ENCODE results near the gene RPS8. TPM values are rescaled to one million over a fixed set of nuclear protein-coding genes. Genes with fewer than 3 reads are reported as not detected.

Gene RPS8
- total RNA-seq, 1 donor, result 1,221 TPM

DNA sequence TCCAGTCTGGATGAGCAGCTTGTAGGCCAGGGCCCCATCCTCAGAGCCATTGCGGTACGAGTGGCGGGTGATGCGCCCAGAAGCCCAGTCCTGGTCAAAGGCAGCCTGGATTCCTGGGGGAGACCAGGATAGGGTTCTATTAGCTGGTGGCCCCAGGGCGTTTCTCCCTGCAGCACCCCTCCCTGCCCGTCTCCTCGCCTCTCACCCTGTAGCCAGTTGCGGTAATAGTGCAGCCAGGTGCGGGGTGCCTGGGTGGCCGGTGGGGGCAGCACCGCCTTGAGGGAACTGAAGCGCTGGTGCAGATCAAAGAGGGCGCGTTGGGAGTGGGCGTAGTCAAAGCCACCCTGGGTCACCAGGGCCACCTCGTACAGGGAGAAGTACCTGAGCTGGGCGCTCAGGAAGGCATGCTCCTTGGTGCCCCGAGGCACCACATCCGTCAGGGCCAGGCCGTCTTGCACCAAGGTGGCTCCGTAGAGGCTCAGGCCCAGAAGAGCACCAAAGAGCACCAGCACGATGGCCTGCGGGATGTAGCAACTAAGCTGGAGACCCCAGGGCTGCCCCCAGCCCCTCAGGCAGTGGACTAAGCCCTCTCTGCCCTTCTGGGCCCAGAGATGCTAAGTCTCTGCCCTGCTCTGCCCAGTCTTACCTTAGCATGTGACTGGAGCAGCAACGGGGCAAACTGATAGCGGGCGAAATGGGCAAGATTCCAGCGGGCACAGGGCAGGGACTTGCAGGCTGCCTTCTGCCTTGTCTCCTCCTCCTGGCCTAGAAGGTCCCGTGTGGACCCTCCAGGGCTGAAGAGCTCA lies 52.1 kb downstream of the RPS8 start:
- TF ChIP-seq, protein P1, sequence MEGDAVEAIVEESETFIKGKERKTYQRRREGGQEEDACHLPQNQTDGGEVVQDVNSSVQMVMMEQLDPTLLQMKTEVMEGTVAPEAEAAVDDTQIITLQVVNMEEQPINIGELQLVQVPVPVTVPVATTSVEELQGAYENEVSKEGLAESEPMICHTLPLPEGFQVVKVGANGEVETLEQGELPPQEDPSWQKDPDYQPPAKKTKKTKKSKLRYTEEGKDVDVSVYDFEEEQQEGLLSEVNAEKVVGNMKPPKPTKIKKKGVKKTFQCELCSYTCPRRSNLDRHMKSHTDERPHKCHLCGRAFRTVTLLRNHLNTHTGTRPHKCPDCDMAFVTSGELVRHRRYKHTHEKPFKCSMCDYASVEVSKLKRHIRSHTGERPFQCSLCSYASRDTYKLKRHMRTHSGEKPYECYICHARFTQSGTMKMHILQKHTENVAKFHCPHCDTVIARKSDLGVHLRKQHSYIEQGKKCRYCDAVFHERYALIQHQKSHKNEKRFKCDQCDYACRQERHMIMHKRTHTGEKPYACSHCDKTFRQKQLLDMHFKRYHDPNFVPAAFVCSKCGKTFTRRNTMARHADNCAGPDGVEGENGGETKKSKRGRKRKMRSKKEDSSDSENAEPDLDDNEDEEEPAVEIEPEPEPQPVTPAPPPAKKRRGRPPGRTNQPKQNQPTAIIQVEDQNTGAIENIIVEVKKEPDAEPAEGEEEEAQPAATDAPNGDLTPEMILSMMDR (IDR thresholded peaks at IDR 0.05; ENCODE audit: extremely low read depth, low read depth, low read length), result no peak
- H3K27ac ChIP-seq (ENCODE audit: low read depth, low read length), result no peak overlapping the region
- no peak overlapping the region for H3K4me2 ChIP-seq (ENCODE audit: insufficient read depth, low read length)
- no peaks in the 10 kb centered on the region for H3K9me3 ChIP-seq (ENCODE audit: low read depth, low read length)
- no peaks in the 10 kb centered on the region for H3K36me3 ChIP-seq (ENCODE audit: insufficient read depth, low read length)
- no peaks in the 10 kb centered on the region for H3K4me1 ChIP-seq (ENCODE audit: insufficient read depth, low read length)
- H3K79me2 ChIP-seq (ENCODE audit: insufficient read depth, low read length), result no peaks in the 10 kb centered on the region
- H4K20me1 ChIP-seq (ENCODE audit: insufficient read depth, low read length), result no peaks in the 10 kb centered on the region
- DNase-seq (ENCODE audit: insufficient read length, low spot score, missing footprints), result peak; percentile 38
- H3K27me3 ChIP-seq (ENCODE audit: insufficient read depth, low read length), result no peaks in the 10 kb centered on the region
- H2AFZ ChIP-seq (ENCODE audit: low read length), result no peak overlapping the region
- no peak overlapping the region for H3K4me3 ChIP-seq (ENCODE audit: insufficient read depth, low read length)

DNA sequence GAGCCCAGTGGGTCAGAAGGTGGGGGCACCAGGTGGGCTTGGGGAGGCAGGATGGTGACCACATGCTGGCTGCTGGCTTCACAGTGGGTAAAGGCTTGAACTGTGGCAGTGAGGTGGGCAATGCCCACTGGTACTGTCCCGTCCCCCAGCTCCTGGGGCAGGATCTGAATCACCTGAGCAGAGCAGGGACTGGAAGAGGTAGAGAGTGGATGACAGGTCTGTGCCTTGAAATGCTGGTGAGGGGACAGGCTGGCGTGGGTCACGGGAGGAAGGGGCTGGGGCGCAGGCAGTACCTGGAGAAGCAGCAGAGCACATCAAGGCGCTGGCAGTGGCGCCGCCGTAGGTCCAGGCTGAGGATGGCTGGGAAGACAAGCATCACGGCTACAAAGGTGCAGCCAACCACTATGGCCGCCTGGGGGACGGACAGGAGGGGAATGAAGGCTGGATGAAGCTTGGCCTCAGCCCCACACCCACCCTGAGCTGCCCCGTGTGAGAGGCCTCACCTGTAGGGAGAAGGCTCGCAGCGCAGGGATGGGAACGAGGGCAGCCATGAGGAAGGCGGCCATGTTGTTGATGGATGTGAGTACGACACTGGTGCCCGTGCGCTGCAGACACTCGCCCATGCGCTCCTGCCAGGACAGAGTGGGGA lies 52.8 kb downstream of the RPS8 start:
- Histone ChIP-seq H3K36me3 (ENCODE audit: insufficient read depth, low read length) (no peaks in the 10 kb centered on the region), H3K79me2 (ENCODE audit: insufficient read depth, low read length) (no peaks in the 10 kb centered on the region), H3K27me3 (ENCODE audit: insufficient read depth, low read length) (no peaks in the 10 kb centered on the region), H3K27ac (ENCODE audit: low read depth, low read length) (no peak overlapping the region), H2AFZ (ENCODE audit: low read length) (no peak overlapping the region), H4K20me1 (ENCODE audit: insufficient read depth, low read length) (no peaks in the 10 kb centered on the region), H3K4me1 (ENCODE audit: insufficient read depth, low read length) (no peaks in the 10 kb centered on the region), H3K4me3 (ENCODE audit: insufficient read depth, low read length) (no peak overlapping the region), H3K4me2 (ENCODE audit: insufficient read depth, low read length) (no peak overlapping the region), H3K9me3 (ENCODE audit: low read depth, low read length) (no peaks in the 10 kb centered on the region)
- TF ChIP-seq, protein P1 (IDR thresholded peaks at IDR 0.05; ENCODE audit: extremely low read depth, low read depth, low read length), result no peak
- DNase-seq (ENCODE audit: insufficient read length, low spot score, missing footprints), result peak; percentile 45

Small RNA genes lying within 50 kb of the gene (small RNA-seq; reads per million reads assigned to genes)
- gene RNU5D-1 (282 reads per million, percentile 98 among the genes with 10 or more reads in this experiment), gene SNORD38A (4,025 reads per million, percentile 100 among the genes with 10 or more reads in this experiment), gene SNORD38B (not detected), gene SNORD46 (15.1 reads per million, percentile 94 among the genes with 10 or more reads in this experiment), gene SNORD55 (not detected)

Other genes with a start within 250 kb of the RPS8 start
- gene TMEM53, start 101.1 kb upstream of the RPS8 start, total RNA-seq, result 6.9 and 7.7 TPM in 2 replicates
- gene ARMH1, start 100.8 kb upstream of the RPS8 start, total RNA-seq, result 3.2 and 4.3 TPM in 2 replicates
- not detected in 2 replicates for gene RNU5D-1, start 44.4 kb upstream of the RPS8 start, total RNA-seq
- 3.3 and 3.8 TPM in 2 replicates for gene KIF2C, start 35.7 kb upstream of the RPS8 start, total RNA-seq
- under 0.01 TPM in 1 of 2 replicates, not detected in the other for gene BEST4, start 12.6 kb downstream of the RPS8 start, total RNA-seq
- 33.7 and 35.1 TPM in 2 replicates for gene PLK3, start 24.8 kb downstream of the RPS8 start, total RNA-seq
- 0.29 and 0.36 TPM in 2 replicates for gene DYNLT4, start 31.8 kb downstream of the RPS8 start, total RNA-seq
- 21.4 and 23.6 TPM in 2 replicates for gene BTBD19, start 33.0 kb downstream of the RPS8 start, total RNA-seq
- gene PTCH2, start 67.7 kb downstream of the RPS8 start, total RNA-seq, result 0.29 and 0.36 TPM in 2 replicates
- 25.3 and 25.6 TPM in 2 replicates for gene EIF2B3, start 211.1 kb downstream of the RPS8 start, total RNA-seq
- gene HECTD3, start 235.8 kb downstream of the RPS8 start, total RNA-seq, result 23.9 and 26.1 TPM in 2 replicates
- gene UROD, start 236.7 kb downstream of the RPS8 start, total RNA-seq, result 123 and 147 TPM in 2 replicates

Data from osteoblast (primary cell).